T-helper 17 cell (primary cell): Measurements from ENCODE around the gene P2RX2. TPM values are rescaled to one million over a fixed set of nuclear protein-coding genes. Genes with fewer than 3 reads are reported as not detected.

Experiments used
- ATAC-seq: fragments of 150-1000 bp; cut with Tn5 transposase; 2 replicates; pipeline ENCODE4 v1.10.0; 2021; ENCODE audit warnings: mild to moderate bottlenecking, moderate library complexity
- DNase-seq, 3 donors: peaks; one replicate each; pipeline versions ENCODE4 v3.0.0 to v3.0.0-alpha.2; 2020 to 2021
- H3K9me3 ChIP-seq: one replicate; pipeline ENCODE4 v1.7.0; 2013; ENCODE audit warnings: low read length, mild to moderate bottlenecking; ENCODE audit not compliant: control insufficient read depth, poor library complexity, severe bottlenecking
- H3K27ac Mint-ChIP-seq: one replicate; pipeline ENCODE4 v1.8.0; 2022; ENCODE audit warnings: mild to moderate bottlenecking, moderate library complexity, mixed read lengths
- H3K27me3 Mint-ChIP-seq: one replicate; pipeline ENCODE4 v1.8.0; 2022; ENCODE audit warnings: mixed read lengths
- H3K36me3 Mint-ChIP-seq: one replicate; pipeline ENCODE4 v1.8.0; 2022; ENCODE audit warnings: low read depth, mixed read lengths
- H3K4me1 Mint-ChIP-seq: one replicate; pipeline ENCODE4 v1.8.0; 2022; ENCODE audit warnings: mild to moderate bottlenecking, mixed read lengths
- H3K4me3 Mint-ChIP-seq: one replicate; pipeline ENCODE4 v1.8.0; 2022; ENCODE audit warnings: mild to moderate bottlenecking, moderate library complexity, mixed read lengths
- total RNA-seq, 4 donors: library from RNA in 2 of 4; stranded (reverse) in 2 of 4; gene quantifications; one replicate each; pipeline ENCODE4 v1.2.3 and lab custom pipeline; 2022 to 2026

The P2RX2 gene
- total RNA-seq, 2 donors from 2014 or later, result not detected

DNA sequence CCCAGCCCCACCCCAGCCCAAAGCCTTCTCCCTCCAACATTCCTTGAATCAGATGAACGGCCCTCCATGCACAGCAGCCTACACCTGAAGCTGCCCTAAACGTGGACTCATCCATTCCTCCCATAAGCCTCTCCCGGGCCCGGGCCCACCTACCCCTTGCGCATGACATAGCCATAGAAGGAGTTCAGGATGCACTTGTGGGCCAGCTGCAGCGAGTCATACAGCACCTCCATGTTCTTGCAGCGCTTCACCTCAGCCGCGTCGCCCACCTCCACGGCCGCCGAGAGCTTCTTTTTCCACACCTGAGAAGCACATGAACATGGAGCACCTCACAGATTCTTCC, 46.5 kb downstream of the P2RX2 start:
- Mint-ChIP-seq H3K4me1 (peaks cover 8% of the 10 kb centered on the region), H3K4me3 (no peak overlapping the region), H3K36me3 (peaks cover 19% of the 10 kb centered on the region), H3K27ac (no peak overlapping the region), H3K27me3 (no peaks in the 10 kb centered on the region)
- no peaks in the 10 kb centered on the region for H3K9me3 ChIP-seq
- DNase-seq (no peak), ATAC-seq (no peak)

- H3K27ac Mint-ChIP-seq, result no peak overlapping the region
- no peak for DNase-seq
Observed at GRCh38 chr12:132665794-132666193, 47.2 kb downstream of the P2RX2 start.

GRCh38 chr12:132668191-132669088, 49.9 kb downstream of the P2RX2 start:
- no peak overlapping the region for H3K27ac Mint-ChIP-seq
- no peak overlapping the region for H3K4me3 Mint-ChIP-seq
- H3K27me3 Mint-ChIP-seq, result no peaks in the 10 kb centered on the region
- DNase-seq, result no peak
- peaks cover 11% of the 10 kb centered on the region for H3K4me1 Mint-ChIP-seq
- no peak for ATAC-seq
- peaks cover 19% of the 10 kb centered on the region for H3K36me3 Mint-ChIP-seq
- H3K9me3 ChIP-seq, result no peaks in the 10 kb centered on the region

More at GRCh38 chr12:132665794-132666193, 47.2 kb downstream of the P2RX2 start:
- Mint-ChIP-seq H3K27me3 (no peaks in the 10 kb centered on the region), H3K4me3 (no peak overlapping the region), H3K4me1 (peaks cover 8% of the 10 kb centered on the region), H3K36me3 (peaks cover 19% of the 10 kb centered on the region)
- no peaks in the 10 kb centered on the region for H3K9me3 ChIP-seq
- ATAC-seq, result no peak

GRCh38 chr12:132669166-132669879, 50.7 kb downstream of the P2RX2 start:
- Mint-ChIP-seq H3K27ac (no peak overlapping the region), H3K36me3 (peaks cover 17% of the 10 kb centered on the region), H3K27me3 (no peaks in the 10 kb centered on the region), H3K4me3 (no peak overlapping the region), H3K4me1 (peaks cover 13% of the 10 kb centered on the region)
- DNase-seq (no peak), ATAC-seq (no peak)
- no peaks in the 10 kb centered on the region for H3K9me3 ChIP-seq

Other genes with a start within 250 kb of the P2RX2 start
- 10 to 100 TPM; 79.3 to 86.3 TPM for gene FBRSL1, start 128.6 kb upstream of the P2RX2 start, total RNA-seq
- not detected for gene LRCOL1, start 8.2 kb upstream of the P2RX2 start, total RNA-seq
- 10 to 100 TPM; 50.4 to 54.7 TPM for gene POLE, start 68.6 kb downstream of the P2RX2 start, total RNA-seq
- gene PXMP2, start 68.8 kb downstream of the P2RX2 start, total RNA-seq, result 1 to 10 TPM; 3.0 to 3.1 TPM
- 10 to 100 TPM; 19.6 to 23.8 TPM for gene PGAM5, start 92.1 kb downstream of the P2RX2 start, total RNA-seq
- 10 to 100 TPM; 82.4 to 84.2 TPM for gene ANKLE2, start 143.1 kb downstream of the P2RX2 start, total RNA-seq
- gene GOLGA3, start 210.1 kb downstream of the P2RX2 start, total RNA-seq, result 10 to 100 TPM; 44.0 to 45.4 TPM